Neural crest cell (in vitro differentiated cells): ENCODE data around the gene ZACN. TPM values are rescaled to one million over a fixed set of nuclear protein-coding genes. Genes with fewer than 3 reads are reported as not detected.
A peak's percentile ranks its signal among the peaks of the same experiment; 100 is the strongest.

Experiments
- DNase-seq: peaks from one replicate; pipeline ENCODE4 v3.0.0; 2021; ENCODE audit warnings: low read depth, mixed read lengths, low spot score
- H3K27ac Mint-ChIP-seq: one replicate; pipeline ENCODE4 v1.8.0; 2021; ENCODE audit warnings: mild to moderate bottlenecking, mixed read lengths; ENCODE audit not compliant: unreplicated experiment
- H3K27me3 Mint-ChIP-seq: 2 replicates; pipeline ENCODE4 v1.8.0; 2021; ENCODE audit warnings: low read depth, mild to moderate bottlenecking, mixed read lengths
- H3K36me3 Mint-ChIP-seq: 2 replicates; pipeline ENCODE4 v1.8.0; 2021; ENCODE audit warnings: low read depth, mild to moderate bottlenecking, mixed read lengths
- H3K4me1 Mint-ChIP-seq: 2 replicates; pipeline ENCODE4 v1.8.0; 2021; ENCODE audit warnings: mixed read lengths
- H3K4me3 Mint-ChIP-seq: one replicate; pipeline ENCODE4 v1.8.0; 2021; ENCODE audit warnings: mild to moderate bottlenecking, mixed read lengths
- H3K9me3 Mint-ChIP-seq: 2 replicates; pipeline ENCODE4 v1.8.0; 2021; ENCODE audit warnings: mixed read lengths
- total RNA-seq: library from RNA; stranded (reverse); gene quantifications from 2 replicates; pipeline ENCODE4 v1.2.1, GENCODE V29; 2021
- TF ChIP-seq, protein P1 (sequence below): fragments of 200-600 bp; sonication (generic); conservative IDR thresholded peaks from 2 replicates; pipeline ENCODE4 v1.5.0; 2021; ENCODE audit warnings: antibody characterized with exemption, mild to moderate bottlenecking

ZACN gene
- total RNA-seq, 1 donor from 2014 or later, result 0.19 TPM

DNA sequence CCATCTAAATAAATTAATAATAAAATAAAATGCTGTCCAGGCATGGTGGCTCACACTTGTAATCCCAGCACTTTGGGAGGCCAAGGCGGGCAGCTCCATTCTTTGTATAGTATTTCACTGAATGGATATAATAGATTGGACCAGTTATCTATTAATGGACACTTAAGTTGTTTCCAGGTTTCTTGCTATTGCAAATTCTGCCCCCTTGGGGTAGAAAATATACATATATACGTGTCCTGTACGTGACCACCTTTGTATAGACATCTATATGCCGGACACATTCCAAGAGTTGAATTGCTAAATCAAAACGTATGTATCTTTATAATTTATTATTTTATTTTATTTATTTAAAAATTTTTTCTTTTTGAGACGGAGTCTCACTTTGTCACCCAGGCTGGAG is 28.5 kb downstream of the ZACN start:
- Mint-ChIP-seq H3K9me3 (no peaks in the 10 kb centered on the region), H3K4me1 (peaks cover 11% of the 10 kb centered on the region), H3K27me3 (peaks cover 4% of the 10 kb centered on the region), H3K36me3 (no peaks in the 10 kb centered on the region), H3K4me3 (no peak overlapping the region), H3K27ac (no peak overlapping the region)
- TF ChIP-seq, protein P1, sequence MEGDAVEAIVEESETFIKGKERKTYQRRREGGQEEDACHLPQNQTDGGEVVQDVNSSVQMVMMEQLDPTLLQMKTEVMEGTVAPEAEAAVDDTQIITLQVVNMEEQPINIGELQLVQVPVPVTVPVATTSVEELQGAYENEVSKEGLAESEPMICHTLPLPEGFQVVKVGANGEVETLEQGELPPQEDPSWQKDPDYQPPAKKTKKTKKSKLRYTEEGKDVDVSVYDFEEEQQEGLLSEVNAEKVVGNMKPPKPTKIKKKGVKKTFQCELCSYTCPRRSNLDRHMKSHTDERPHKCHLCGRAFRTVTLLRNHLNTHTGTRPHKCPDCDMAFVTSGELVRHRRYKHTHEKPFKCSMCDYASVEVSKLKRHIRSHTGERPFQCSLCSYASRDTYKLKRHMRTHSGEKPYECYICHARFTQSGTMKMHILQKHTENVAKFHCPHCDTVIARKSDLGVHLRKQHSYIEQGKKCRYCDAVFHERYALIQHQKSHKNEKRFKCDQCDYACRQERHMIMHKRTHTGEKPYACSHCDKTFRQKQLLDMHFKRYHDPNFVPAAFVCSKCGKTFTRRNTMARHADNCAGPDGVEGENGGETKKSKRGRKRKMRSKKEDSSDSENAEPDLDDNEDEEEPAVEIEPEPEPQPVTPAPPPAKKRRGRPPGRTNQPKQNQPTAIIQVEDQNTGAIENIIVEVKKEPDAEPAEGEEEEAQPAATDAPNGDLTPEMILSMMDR, result peak; percentile 52
- no peak for DNase-seq

DNA sequence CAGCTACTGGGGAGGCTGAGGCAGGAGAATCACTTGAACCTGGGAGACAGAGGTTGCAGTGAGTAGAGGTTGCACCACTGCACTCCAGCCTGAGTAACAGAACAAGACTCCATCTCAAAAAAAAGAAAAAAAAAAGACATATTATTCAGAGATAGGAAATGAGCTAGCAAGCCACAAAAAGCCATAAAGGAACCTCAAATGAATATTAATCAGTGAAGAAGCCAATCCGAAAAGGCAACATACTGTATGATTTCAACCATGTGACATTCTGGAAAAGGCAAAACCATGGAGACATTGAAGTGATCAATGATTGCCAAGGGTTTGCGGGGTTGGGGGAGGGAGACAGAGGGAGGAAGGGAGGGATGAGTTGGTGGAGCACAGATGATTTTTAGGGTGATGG is 33.0 kb downstream of the ZACN start:
- Mint-ChIP-seq H3K27me3 (peaks cover 9% of the 10 kb centered on the region), H3K9me3 (no peaks in the 10 kb centered on the region), H3K36me3 (no peaks in the 10 kb centered on the region), H3K4me3 (no peak overlapping the region), H3K4me1 (no peaks in the 10 kb centered on the region), H3K27ac (no peak overlapping the region)
- TF ChIP-seq, protein P1, result no peak
- DNase-seq, result no peak

DNA sequence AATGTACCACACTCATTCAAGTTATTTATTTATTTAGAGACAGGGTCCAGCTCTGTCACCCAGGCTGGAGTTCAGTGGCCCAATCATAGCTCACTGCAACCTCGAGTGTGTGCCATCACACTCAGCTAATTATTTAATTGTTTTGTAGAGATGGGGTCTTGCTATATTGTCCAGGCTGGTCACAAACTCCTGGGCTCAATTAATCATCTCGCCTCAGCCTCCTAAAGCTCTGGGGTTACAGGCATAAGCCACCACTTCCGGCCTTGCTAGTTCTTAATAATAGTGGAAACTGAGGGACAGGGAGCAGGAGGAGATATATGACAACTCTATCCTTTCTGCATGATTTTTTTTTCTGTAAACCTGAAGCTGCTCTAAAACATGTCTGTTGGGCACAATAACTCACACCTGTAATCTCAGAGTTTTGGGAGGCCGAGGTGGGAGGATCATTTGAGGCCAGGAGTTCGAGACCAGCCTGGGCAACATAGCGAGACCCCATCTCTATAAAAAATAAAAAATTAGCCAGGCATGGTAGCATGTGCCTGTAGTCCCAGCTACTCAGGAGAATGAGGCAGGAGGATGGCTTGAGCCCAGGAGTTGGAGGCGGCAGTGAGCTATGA is 36.3 kb downstream of the ZACN start:
- DNase-seq, result no peak
- H3K36me3 Mint-ChIP-seq, result no peaks in the 10 kb centered on the region
- TF ChIP-seq, protein P1, result no peak
- peaks cover 9% of the 10 kb centered on the region for H3K27me3 Mint-ChIP-seq
- H3K9me3 Mint-ChIP-seq, result no peaks in the 10 kb centered on the region
- H3K4me3 Mint-ChIP-seq, result no peak overlapping the region
- no peaks in the 10 kb centered on the region for H3K4me1 Mint-ChIP-seq
- no peak overlapping the region for H3K27ac Mint-ChIP-seq

DNA sequence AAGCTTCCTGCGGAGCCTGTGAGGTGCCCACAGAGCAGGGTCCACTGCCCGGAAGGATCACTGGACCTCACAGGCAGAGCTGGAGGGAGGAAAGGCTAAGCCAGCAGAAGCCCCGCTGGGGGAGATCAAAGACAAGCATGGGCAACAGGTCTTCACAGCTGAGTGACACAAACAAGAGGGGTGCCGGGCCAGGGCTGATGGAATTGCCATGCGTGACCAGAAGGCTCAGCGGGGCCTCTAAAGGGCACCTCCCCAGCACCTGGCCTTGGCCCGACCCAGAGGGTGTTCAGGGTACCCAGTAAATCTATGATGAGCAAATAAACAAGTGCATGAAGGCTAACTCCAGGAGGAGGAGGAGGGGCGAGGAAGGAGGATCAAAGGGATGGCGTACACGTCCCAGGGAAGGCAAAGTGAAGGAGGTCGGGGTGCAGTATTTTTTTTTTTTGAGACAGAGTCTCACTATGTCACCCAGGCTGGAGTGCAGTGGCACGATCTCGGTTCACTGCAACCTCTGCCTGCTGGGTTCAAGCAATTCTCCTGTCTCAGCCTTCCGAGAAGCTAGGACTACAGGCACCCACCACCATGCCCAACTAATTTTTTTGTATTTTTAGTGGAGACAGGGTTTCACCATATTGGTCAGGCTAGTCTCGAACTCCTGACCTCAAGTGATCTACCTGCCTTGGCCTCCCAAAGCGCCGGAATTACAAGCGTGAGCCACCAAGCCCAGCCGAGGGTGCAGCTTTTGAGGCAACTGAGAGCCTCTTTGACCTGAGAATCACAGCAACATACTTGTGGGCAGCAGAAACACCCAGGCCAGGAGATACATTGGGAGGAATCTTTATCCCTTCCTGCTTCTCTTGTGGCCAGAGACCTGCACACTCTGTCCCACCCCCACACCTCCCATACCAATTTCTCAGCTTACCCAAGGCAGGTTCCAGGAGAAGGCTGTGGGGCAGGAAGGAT is 40.7 kb downstream of the ZACN start:
- H3K36me3 Mint-ChIP-seq, result no peaks in the 10 kb centered on the region
- no peaks in the 10 kb centered on the region for H3K9me3 Mint-ChIP-seq
- TF ChIP-seq, protein P1, result no peak
- no peak overlapping the region for H3K4me3 Mint-ChIP-seq
- DNase-seq, result no peak
- no peak overlapping the region for H3K27ac Mint-ChIP-seq
- peaks cover 16% of the 10 kb centered on the region for H3K4me1 Mint-ChIP-seq
- H3K27me3 Mint-ChIP-seq, result no peaks in the 10 kb centered on the region

DNA sequence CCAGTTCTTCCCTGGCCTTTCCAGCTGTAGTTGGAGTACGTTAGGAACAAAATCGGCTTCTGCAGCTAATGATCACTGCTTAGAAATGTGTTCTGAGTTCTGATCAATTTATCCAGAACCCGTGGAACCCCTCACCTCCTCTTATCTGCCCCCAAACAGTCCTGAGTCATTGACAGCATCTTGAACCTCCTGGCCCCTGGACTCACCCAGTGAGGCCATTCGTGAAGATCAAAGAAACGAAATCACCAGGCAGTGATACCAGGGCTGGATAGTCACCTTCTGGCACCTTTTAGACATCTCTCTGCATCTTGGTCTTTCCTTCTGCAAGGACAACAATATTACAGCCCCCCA is 41.7 kb downstream of the ZACN start:
- Mint-ChIP-seq H3K27ac (no peak overlapping the region), H3K4me3 (peak overlapping the region; percentile 18), H3K36me3 (no peaks in the 10 kb centered on the region), H3K4me1 (peaks cover 16% of the 10 kb centered on the region), H3K9me3 (no peaks in the 10 kb centered on the region), H3K27me3 (no peaks in the 10 kb centered on the region)
- TF ChIP-seq, protein P1, result no peak
- DNase-seq, result no peak
